Left lung (tissue), 10 donors: ENCODE measurements around the gene S100A6. TPM values are rescaled to one million over a fixed set of nuclear protein-coding genes. Genes with fewer than 3 reads are reported as not detected.

Experiments used
- ATAC-seq: fragments of 200-7000 bp; cut with Tn5 transposase; one replicate; pipeline ENCODE4 v1.9.1; 2020; ENCODE audit warnings: moderate library complexity
- DNase-seq, 4 donors: peaks; one replicate each; pipeline ENCODE4 v3.0.0-alpha.2; 2013 to 2020
- H3K27ac ChIP-seq, 2 donors: fragments of 200-600 bp; sonication (generic) in 1 of 2; one replicate each; pipeline versions ENCODE4 v1.5.0 to v1.8.0; 2020 to 2021
- H3K27me3 ChIP-seq, 2 donors: fragments of 200-600 bp; sonication (generic) in 1 of 2; one replicate each; pipeline versions ENCODE4 v1.5.0 to v1.8.0; 2020 to 2021
- H3K36me3 ChIP-seq, 2 donors: fragments of 200-600 bp; sonication (generic) in 1 of 2; one replicate each; pipeline versions ENCODE4 v1.5.0 to v1.8.0; 2020 to 2021
- H3K4me1 ChIP-seq, 2 donors: fragments of 200-600 bp; one replicate each; pipeline ENCODE4 v1.8.0; 2021
- H3K4me3 ChIP-seq, 2 donors: fragments of 200-600 bp; sonication (generic) in 1 of 2; one replicate each; pipeline versions ENCODE4 v1.5.0 to v1.8.0; 2020 to 2021; ENCODE audit warnings: mild to moderate bottlenecking in 1 of 2
- H3K9me3 ChIP-seq, 2 donors: fragments of 200-600 bp; sonication (generic) in 1 of 2; one replicate each; pipeline versions ENCODE4 v1.5.0 to v1.8.0; 2020 to 2021
- intact Hi-C, 2 donors: fragments of 100-400 bp; cut with DNase I; formaldehyde crosslinking; loops; one replicate each; pipeline versions ENCODE4 v1.11.2 to v1.14.2; 2022
- polyA plus RNA-seq, 6 donors: library from polyadenylated mRNA; unstranded; fragments of 120-200 nt; gene quantifications; one replicate each; pipeline ENCODE4 v1.2.1, GENCODE V29; 2013; ENCODE audit not compliant: insufficient read length in 6 of 6
- total RNA-seq, 2 donors: library from RNA; stranded (reverse); fragmentation: NEBNext Ultra II Directional; extraction: Animal tissue kit (Norgen Biotek cat#: 25700); gene quantifications; one replicate each; pipeline ENCODE4 v1.2.1, GENCODE V29; 2021
- TF ChIP-seq, protein P1 (sequence below), 2 donors: fragments of 200-600 bp; sonication (generic) in 1 of 2; IDR thresholded peaks; one replicate each; pipeline versions ENCODE4 v1.5.0 to v1.8.0; 2021; ENCODE audit warnings: antibody characterized with exemption in 2 of 2
- donor health status: DM: no; HTN: yes; CAD: no.
- donor health status: DM: no; HTN: no; CAD: no.

Gene S100A6
- total and polyA plus RNA-seq, 8 donors, result 156 to 1,797 (median 210) TPM

DNA sequence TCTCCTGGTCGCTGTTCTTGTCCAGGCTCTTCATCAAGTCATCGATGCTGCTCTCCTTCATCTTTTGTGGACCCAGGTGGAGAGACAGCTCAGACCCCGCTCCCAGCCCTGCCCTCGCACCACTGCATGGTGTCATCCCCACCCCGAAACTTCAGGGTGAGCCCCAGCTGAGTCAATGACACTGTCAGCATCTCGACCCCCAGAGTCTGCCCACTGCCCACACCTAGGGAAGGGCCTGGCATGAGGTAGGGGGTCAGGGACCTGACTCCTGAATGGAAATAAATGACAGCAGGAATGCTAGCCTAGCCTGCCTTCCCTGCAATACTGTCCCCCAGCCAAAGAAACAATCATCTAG, 1.6 kb upstream of the S100A6 start:
- ATAC-seq, result no peak
- H3K4me1 ChIP-seq, result peaks cover 13 to 83% of the 10 kb centered on the region in 2 donors

DNA sequence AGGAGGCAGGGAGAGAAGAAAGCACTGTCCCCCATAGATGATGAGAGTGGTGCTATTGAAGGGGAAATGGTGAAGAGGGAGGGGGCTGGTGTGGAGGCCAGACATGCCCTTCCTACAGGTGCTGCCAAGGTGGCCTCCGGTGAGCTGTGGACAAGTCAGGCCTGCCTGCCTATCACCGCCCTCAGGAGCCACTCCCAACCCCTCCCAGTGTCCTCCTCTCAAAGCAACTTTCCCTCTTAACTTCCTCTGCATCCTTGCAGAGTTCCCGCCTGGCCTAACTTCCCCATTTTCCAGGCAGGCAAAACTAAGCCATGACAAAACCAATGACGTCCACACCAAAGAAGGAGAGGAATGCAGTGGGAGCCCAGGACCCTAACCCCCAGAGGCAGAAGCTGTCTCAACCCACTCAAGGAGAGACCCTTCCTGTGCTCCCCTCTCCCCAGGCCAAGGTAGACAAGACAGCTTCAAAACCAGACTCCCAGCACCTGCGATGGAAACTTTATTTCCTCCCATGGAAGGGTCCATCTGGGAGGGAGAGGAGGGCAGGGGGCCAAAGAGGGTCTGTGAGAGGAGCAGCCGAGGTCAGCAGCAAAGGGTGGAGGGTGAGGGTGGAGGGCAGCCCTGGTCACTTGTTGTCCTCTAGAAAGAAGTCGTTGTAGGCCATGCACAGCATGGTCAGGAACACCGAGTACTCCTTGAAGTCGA, 1.0 kb upstream of the S100A6 start:
- H3K27ac ChIP-seq, result peak overlapping the region; percentile 98 to 99
- peak overlapping the region; percentile 84 to 92 for H3K4me3 ChIP-seq
- no peaks in the 10 kb centered on the region for H3K27me3 ChIP-seq
- no peaks in the 10 kb centered on the region for H3K9me3 ChIP-seq
- intact Hi-C loops, result no loop called here
- TF ChIP-seq, protein P1, sequence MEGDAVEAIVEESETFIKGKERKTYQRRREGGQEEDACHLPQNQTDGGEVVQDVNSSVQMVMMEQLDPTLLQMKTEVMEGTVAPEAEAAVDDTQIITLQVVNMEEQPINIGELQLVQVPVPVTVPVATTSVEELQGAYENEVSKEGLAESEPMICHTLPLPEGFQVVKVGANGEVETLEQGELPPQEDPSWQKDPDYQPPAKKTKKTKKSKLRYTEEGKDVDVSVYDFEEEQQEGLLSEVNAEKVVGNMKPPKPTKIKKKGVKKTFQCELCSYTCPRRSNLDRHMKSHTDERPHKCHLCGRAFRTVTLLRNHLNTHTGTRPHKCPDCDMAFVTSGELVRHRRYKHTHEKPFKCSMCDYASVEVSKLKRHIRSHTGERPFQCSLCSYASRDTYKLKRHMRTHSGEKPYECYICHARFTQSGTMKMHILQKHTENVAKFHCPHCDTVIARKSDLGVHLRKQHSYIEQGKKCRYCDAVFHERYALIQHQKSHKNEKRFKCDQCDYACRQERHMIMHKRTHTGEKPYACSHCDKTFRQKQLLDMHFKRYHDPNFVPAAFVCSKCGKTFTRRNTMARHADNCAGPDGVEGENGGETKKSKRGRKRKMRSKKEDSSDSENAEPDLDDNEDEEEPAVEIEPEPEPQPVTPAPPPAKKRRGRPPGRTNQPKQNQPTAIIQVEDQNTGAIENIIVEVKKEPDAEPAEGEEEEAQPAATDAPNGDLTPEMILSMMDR (IDR thresholded peaks at IDR 0.05), result no peak
- peak in 2 of 4 donors; percentile 81 to 86 for DNase-seq
- H3K36me3 ChIP-seq, result peaks cover 0 to 15% of the 10 kb centered on the region in 2 donors
- peak; percentile 53 for ATAC-seq
- H3K4me1 ChIP-seq, result peaks cover 13 to 83% of the 10 kb centered on the region in 2 donors

More for the DNA sequence above, 1.6 kb upstream of the S100A6 start:
- H3K27me3 ChIP-seq, result no peaks in the 10 kb centered on the region
- H3K9me3 ChIP-seq, result no peaks in the 10 kb centered on the region
- no peak for DNase-seq
- TF ChIP-seq, protein P1 (IDR thresholded peaks at IDR 0.05), result no peak
- H3K27ac ChIP-seq, result peak overlapping the region in 1 of 2 donors; percentile 99
- intact Hi-C loops, result no loop called here
- H3K36me3 ChIP-seq, result peaks cover 0 to 15% of the 10 kb centered on the region in 2 donors
- no peak overlapping the region for H3K4me3 ChIP-seq

GRCh38 chr1:153536012-153536670, 350 bp upstream of the S100A6 start:
- ATAC-seq, result peak; percentile 82
- Histone ChIP-seq H3K9me3 (no peaks in the 10 kb centered on the region), H3K36me3 (peaks cover 0 to 15% of the 10 kb centered on the region in 2 donors), H3K27ac (peak overlapping the region; percentile 98 to 99), H3K4me3 (peak overlapping the region; percentile 84 to 92), H3K4me1 (peaks cover 13 to 82% of the 10 kb centered on the region in 2 donors), H3K27me3 (no peaks in the 10 kb centered on the region)
- peak; percentile 71 to 97 (median 90) for DNase-seq
- intact Hi-C loops, result no loop called here
- TF ChIP-seq, protein P1 (IDR thresholded peaks at IDR 0.05), result no peak

- Histone ChIP-seq H3K9me3 (no peaks in the 10 kb centered on the region), H3K27me3 (no peaks in the 10 kb centered on the region), H3K4me3 (peak overlapping the region; percentile 84 to 92), H3K36me3 (peaks cover 0 to 15% of the 10 kb centered on the region in 2 donors), H3K4me1 (peaks cover 13 to 70% of the 10 kb centered on the region in 2 donors), H3K27ac (peak overlapping the region; percentile 98 to 99)
- intact Hi-C loops, result loop anchor here in 1 of 2 donors (5.0 kb wide), 1 partner anchor 32 kb away; the partner anchor contains the start of gene S100A2
- DNase-seq, result no peak
- ATAC-seq, result no peak
- TF ChIP-seq, protein P1 (IDR thresholded peaks at IDR 0.05), result no peak
Observed at GRCh38 chr1:153534925-153535241, 908 bp downstream of the S100A6 start.
